Gastroesophageal sphincter (tissue), 3 donors: ENCODE data around the gene SSB.

Source experiments
- CTCF ChIP-seq, 4 experiments: fragments of 200-600 bp in 2 of 4; fragments of 450-650 bp in 2 of 4; sonication (generic) in 1 of 4; IDR thresholded peaks; one replicate each; pipeline ENCODE4 v1.5.1; 2017 to 2019; ENCODE audit warnings: antibody characterized with exemption in 4 of 4, mild to moderate bottlenecking in 2 of 4, moderate library complexity in 2 of 4
- POLR2A ChIP-seq, 2 donors: fragments of 450-650 bp; IDR thresholded peaks; one replicate each; pipeline ENCODE4 v1.6.1; 2017; ENCODE audit warnings: antibody characterized with exemption in 2 of 2, mild to moderate bottlenecking in 2 of 2, moderate library complexity in 1 of 2
- POLR2AphosphoS5 ChIP-seq: sonication (generic); formaldehyde crosslinking; IDR thresholded peaks from one replicate; pipeline ENCODE4 v1.6.1; 2017; ENCODE audit warnings: antibody characterized with exemption

- TF ChIP-seq CTCF (IDR thresholded peaks at IDR 0.05) (no peak), POLR2A (IDR thresholded peaks at IDR 0.05) (no peak), POLR2AphosphoS5 (no peak)
Measured at GRCh38 chr2:169771612-169772011, 27.1 kb upstream of the SSB start.
